ENCODE data around the gene LIX1L. TPM values are rescaled to one million over a fixed set of nuclear protein-coding genes. Genes with fewer than 3 reads are reported as not detected.

Gene LIX1L
- total and polyA plus RNA-seq, 2 of the 13 experiments (the other 11 are each of a cell fraction or from before 2014, with no cell fraction given): 8.1 to 24.9 TPM

DNA sequence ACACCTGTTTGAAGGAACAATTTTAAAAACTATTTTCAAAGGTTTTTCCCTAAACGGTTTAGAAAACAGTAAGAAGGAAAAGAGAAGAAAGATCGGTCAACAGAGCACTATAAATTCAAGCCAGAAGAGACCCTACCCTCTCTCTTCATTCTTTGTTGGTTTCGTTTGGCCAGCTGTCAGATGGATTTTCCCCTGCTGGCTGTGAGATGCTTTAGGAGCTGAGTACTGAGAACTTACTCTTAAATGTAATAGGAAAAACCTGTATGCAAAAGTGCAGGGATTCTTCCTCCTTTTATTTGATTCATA, 39.9 kb upstream of the LIX1L start:
- no peak overlapping the region for H2AFZ ChIP-seq (ENCODE audit: low read length)
- FAIRE-seq: no peak
- peaks cover 33% of the 10 kb centered on the region for H3K79me2 ChIP-seq (ENCODE audit: insufficient read depth, low read length)
- H3K9me3 ChIP-seq (ENCODE audit: low read length): no peaks in the 10 kb centered on the region
- peak overlapping the region; percentile 83 for H3K4me2 ChIP-seq (ENCODE audit: low read depth, low read length)
- TF ChIP-seq, protein P1, sequence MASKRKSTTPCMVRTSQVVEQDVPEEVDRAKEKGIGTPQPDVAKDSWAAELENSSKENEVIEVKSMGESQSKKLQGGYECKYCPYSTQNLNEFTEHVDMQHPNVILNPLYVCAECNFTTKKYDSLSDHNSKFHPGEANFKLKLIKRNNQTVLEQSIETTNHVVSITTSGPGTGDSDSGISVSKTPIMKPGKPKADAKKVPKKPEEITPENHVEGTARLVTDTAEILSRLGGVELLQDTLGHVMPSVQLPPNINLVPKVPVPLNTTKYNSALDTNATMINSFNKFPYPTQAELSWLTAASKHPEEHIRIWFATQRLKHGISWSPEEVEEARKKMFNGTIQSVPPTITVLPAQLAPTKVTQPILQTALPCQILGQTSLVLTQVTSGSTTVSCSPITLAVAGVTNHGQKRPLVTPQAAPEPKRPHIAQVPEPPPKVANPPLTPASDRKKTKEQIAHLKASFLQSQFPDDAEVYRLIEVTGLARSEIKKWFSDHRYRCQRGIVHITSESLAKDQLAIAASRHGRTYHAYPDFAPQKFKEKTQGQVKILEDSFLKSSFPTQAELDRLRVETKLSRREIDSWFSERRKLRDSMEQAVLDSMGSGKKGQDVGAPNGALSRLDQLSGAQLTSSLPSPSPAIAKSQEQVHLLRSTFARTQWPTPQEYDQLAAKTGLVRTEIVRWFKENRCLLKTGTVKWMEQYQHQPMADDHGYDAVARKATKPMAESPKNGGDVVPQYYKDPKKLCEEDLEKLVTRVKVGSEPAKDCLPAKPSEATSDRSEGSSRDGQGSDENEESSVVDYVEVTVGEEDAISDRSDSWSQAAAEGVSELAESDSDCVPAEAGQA (IDR thresholded peaks at IDR 0.05; ENCODE audit: low read depth): no peak
- TF ChIP-seq, protein P1 (CRISPR knock-in tag; IDR thresholded peaks at IDR 0.05; ENCODE audit: borderline replicate concordance): no peak
- peak; percentile 14; the same call in 1 of the 2 replicates for TF ChIP-seq SNAPC2 (CRISPR knock-in tag; IDR thresholded peaks at IDR 0.05)
- no peak for TF ChIP-seq ATAD3A (CRISPR knock-in tag; IDR thresholded peaks at IDR 0.05)
- TF ChIP-seq, protein P2, sequence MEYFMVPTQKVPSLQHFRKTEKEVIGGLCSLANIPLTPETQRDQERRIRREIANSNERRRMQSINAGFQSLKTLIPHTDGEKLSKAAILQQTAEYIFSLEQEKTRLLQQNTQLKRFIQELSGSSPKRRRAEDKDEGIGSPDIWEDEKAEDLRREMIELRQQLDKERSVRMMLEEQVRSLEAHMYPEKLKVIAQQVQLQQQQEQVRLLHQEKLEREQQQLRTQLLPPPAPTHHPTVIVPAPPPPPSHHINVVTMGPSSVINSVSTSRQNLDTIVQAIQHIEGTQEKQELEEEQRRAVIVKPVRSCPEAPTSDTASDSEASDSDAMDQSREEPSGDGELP (IDR thresholded peaks at IDR 0.05; ENCODE audit: borderline replicate concordance, low read depth): 0 out of 2 replicates have a peak, but pooled peaks have one; percentile 10
- peaks cover 2 to 22% of the 10 kb centered on the region in 2 experiments; a peak in 3 of 5 replicates for H3K36me3 ChIP-seq (replicated peaks in 1 of 2; ENCODE audit: control insufficient read depth in 1 of 2, insufficient read depth in 2 of 2, low read length in 2 of 2)
- H4K20me1 ChIP-seq (ENCODE audit: insufficient read depth, low read length): peaks cover 36% of the 10 kb centered on the region
- CTCF ChIA-PET (ENCODE audit: low intra/inter-chr PET ratio, low total read pairs): no interaction called here
- WGBS (ENCODE audit: low lambda C conversion rate): 55% methylated on average over 3 of the region's 3 CpGs
- peak overlapping the region in 2 of 3 experiments; percentile 53 to 91; a peak in 2 of 6 replicates for H3K4me3 ChIP-seq (replicated peaks in 1 of 3; ENCODE audit: insufficient read depth in 1 of 3, low read depth in 2 of 3, low read length in 3 of 3)
- H3K27ac ChIP-seq (ENCODE audit: extremely low read length, insufficient read depth, low read length): peak overlapping the region; percentile 94
- DNase-seq (ENCODE audit: low spot score): no peak
- H3K27me3 ChIP-seq (ENCODE audit: control insufficient read depth in 1 of 2, insufficient read depth in 2 of 2, low read length in 2 of 2): no peaks in the 10 kb centered on the region; a peak in 1 of 5 replicates
- H3K4me1 ChIP-seq (ENCODE audit: insufficient read depth, low read length): peaks cover 56% of the 10 kb centered on the region
- no peak for ATAC-seq
- no TSS peak for BruUV-seq (replicated peaks)
- intact Hi-C loops (cut with micrococcal nuclease; ENCODE audit: unreplicated experiment): loop anchor here (2.0 kb wide), 1 partner anchor 13 kb away; no protein-coding TSS in a partner anchor
- in situ Hi-C loops (cut with HindIII; ENCODE audit: extremely low pct_ligation_motif_present, low pct_unique_long_range_greater_than_20kb): no loop called here
- POLR2A ChIA-PET: interaction anchor here (0.6 to 2.9 kb wide), 5 partner anchors 8 to 70 kb away, joined by 3 to 10 read pairs (median 4); partner anchors contain the start of genes ANKRD34A, POLR3GL and RBM8A
- H3K9ac ChIP-seq (ENCODE audit: insufficient read depth, low read depth, low read length): peak overlapping the region; percentile 93; the same call in 1 of the 2 replicates

Data from HepG2 (cell line).